ENCODE data around the gene COPG2.
A peak's percentile ranks its signal among the peaks of the same experiment; 100 is the strongest.

The COPG2 gene

DNA sequence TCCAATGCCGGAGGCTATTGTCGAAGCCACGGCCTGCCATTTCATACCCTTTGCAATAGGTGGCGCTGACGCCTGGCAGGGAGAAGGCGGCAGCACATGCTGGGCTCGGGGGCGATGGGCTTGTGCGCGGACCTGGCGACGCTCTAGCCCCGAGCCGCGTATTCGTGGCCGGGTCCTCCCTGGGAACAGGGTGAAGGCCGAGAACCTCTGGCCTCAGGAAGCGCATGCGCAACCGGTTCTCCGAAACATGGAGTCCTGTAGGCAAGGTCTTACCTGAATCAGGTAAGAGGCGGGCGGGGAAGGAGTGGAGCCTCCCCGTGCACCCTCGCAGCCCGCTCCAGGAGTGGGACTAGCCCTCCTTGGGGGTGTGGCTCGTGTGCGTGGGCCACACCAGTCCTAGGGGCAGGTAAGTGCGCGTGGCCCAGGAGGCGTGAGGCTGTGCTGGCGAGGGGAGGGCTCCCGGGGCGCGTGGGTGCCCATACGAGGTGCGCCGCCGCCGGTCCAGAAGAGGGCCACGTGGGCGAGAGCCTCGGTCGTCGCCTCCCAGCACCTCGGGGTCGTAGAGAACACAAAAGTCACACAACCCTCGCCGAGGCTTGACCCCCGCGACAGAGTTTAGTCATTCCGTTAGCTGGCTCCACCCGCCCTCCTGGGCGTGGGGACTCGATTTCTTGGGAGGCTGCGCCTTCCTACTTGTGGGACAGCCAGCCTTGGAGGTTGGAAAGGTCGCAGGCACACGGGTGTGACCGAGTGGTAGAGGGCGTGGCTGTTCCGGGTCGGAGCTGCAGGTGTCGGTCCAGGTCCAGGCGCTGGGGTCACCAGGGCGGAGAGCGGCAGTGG is 182.2 kb downstream of the COPG2 start:
- peak; percentile 55 for DNase-seq (ENCODE audit: insufficient read length, low spot score)
- TF ChIP-seq, protein P1, sequence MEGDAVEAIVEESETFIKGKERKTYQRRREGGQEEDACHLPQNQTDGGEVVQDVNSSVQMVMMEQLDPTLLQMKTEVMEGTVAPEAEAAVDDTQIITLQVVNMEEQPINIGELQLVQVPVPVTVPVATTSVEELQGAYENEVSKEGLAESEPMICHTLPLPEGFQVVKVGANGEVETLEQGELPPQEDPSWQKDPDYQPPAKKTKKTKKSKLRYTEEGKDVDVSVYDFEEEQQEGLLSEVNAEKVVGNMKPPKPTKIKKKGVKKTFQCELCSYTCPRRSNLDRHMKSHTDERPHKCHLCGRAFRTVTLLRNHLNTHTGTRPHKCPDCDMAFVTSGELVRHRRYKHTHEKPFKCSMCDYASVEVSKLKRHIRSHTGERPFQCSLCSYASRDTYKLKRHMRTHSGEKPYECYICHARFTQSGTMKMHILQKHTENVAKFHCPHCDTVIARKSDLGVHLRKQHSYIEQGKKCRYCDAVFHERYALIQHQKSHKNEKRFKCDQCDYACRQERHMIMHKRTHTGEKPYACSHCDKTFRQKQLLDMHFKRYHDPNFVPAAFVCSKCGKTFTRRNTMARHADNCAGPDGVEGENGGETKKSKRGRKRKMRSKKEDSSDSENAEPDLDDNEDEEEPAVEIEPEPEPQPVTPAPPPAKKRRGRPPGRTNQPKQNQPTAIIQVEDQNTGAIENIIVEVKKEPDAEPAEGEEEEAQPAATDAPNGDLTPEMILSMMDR (IDR thresholded peaks at IDR 0.05; ENCODE audit: insufficient read depth, missing control alignments): no peak
- FAIRE-seq: no peak

DNA sequence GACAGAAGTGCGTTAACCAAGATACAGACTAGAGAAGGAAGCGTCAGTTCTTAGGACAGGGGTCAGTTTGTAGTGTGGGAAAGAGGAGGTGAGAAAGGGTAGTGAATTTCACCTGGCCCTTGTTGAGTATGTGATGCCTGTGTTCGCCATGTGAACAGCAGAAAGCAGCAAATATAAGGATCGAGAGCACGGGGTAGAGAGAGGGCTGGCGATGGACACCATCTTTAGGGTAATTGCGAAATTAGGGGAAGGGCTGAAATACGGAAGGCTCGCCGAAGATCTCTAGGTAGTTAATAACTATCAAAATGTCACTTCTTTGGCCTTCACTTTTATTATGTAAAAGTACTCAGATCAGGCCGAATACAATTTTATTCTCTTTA is 182.8 kb downstream of the COPG2 start:
- DNase-seq (ENCODE audit: insufficient read length, low spot score) (no peak), FAIRE-seq (no peak)
- TF ChIP-seq, protein P1 (IDR thresholded peaks at IDR 0.05; ENCODE audit: insufficient read depth, missing control alignments): no peak

GRCh38 chr7:130483031-130483430 is 185.5 kb downstream of the COPG2 start:
- TF ChIP-seq, protein P1 (IDR thresholded peaks at IDR 0.05; ENCODE audit: insufficient read depth, missing control alignments): no peak
- no peak for FAIRE-seq

GRCh38 chr7:130481898-130482297 is 186.7 kb downstream of the COPG2 start:
- FAIRE-seq (no peak), DNase-seq (ENCODE audit: insufficient read length, low spot score) (no peak)
- TF ChIP-seq, protein P1 (IDR thresholded peaks at IDR 0.05; ENCODE audit: insufficient read depth, missing control alignments): no peak

More at GRCh38 chr7:130483031-130483430, 185.5 kb downstream of the COPG2 start:
- DNase-seq (ENCODE audit: insufficient read length, low spot score): no peak

DNA sequence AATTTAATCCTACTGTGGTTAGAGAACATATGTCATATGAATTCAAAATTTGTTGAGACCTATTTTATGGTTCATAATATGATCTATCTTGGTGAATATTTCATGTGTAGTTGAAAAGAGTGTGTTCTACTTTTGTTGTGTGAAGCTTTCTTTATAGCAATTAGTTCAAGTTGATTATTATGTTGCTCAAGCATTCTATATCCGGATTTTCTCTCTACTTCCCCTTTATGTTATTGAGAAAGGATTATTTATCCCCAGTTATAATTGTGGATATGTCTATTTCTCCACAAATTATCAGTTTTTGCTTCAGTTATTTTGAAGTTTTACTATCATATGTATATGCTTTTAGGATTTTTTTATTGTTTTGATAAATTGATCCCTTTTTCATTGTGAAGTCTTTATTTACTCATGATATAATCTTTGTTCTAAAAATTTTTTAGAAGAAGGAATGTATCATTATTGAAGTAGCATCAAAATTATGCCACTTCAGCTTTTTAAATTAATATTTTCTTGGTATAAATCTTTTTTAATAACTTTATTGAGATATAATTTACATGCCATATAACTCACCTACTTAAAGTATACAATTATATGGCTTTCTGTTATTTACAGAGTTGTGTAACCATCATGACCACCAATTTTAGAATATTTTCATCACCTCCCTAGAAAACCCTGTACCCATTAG is 188.7 kb downstream of the COPG2 start:
- FAIRE-seq (no peak), DNase-seq (ENCODE audit: insufficient read length, low spot score) (no peak)
- TF ChIP-seq, protein P1 (IDR thresholded peaks at IDR 0.05; ENCODE audit: insufficient read depth, missing control alignments): no peak

GRCh38 chr7:130478991-130479390 is 189.6 kb downstream of the COPG2 start:
- DNase-seq (ENCODE audit: insufficient read length, low spot score) (no peak), FAIRE-seq (no peak)
- TF ChIP-seq, protein P1 (IDR thresholded peaks at IDR 0.05; ENCODE audit: insufficient read depth, missing control alignments): no peak
